HepG2 (cell line): ENCODE data around the gene BCAS3. TPM values are rescaled to one million over a fixed set of nuclear protein-coding genes. Genes with fewer than 3 reads are reported as not detected.
A peak's percentile ranks its signal among the peaks of the same experiment; 100 is the strongest.

Experiments used
- AHR ChIP-seq: IDR thresholded peaks from 2 replicates; pipeline ENCODE4 v1.6.1; 2018; ENCODE audit warnings: missing genetic modification reagents, missing compliant biosample characterization
- CBFB ChIP-seq: sonication (generic); formaldehyde crosslinking; IDR thresholded peaks from 2 replicates; pipeline ENCODE4 v1.4.0; 2020; ENCODE audit warnings: missing genetic modification reagents
- HBP1 ChIP-seq: IDR thresholded peaks from 2 replicates; pipeline ENCODE4 v1.6.1; 2016; ENCODE audit warnings: low read depth, control low read depth
- IKZF4 ChIP-seq: sonication (generic); formaldehyde crosslinking; IDR thresholded peaks from 2 replicates; pipeline ENCODE4 v1.5.1; 2020; ENCODE audit warnings: borderline replicate concordance, mild to moderate bottlenecking, low read depth, missing genetic modification reagents; ENCODE audit errors: not compliant biosample characterization
- JUN ChIP-seq: sonication (generic); formaldehyde crosslinking; IDR thresholded peaks from 2 replicates; pipeline ENCODE4 v1.4.0; 2020; ENCODE audit warnings: mild to moderate bottlenecking, missing genetic modification reagents
- PHF5A ChIP-seq: IDR thresholded peaks from one replicate; pipeline ENCODE4 v1.6.1; 2018; ENCODE audit warnings: low read depth, missing genetic modification reagents; ENCODE audit not compliant: unreplicated experiment
- RCOR2 ChIP-seq: IDR thresholded peaks from 2 replicates; pipeline ENCODE4 v1.6.1; 2016; ENCODE audit warnings: missing biosample characterization, missing genetic modification reagents
- SP1 ChIP-seq, 2 experiments: fragments of 450-650 bp in 1 of 2; sonication (generic) in 1 of 2; formaldehyde crosslinking in 1 of 2; IDR thresholded peaks; 2 replicates each; pipeline versions ENCODE4 v1.4.0 to v1.6.1; 2016 to 2020; ENCODE audit warnings: missing genetic modification reagents in 1 of 2
- SRY ChIP-seq: sonication (generic); formaldehyde crosslinking; IDR thresholded peaks from 2 replicates; pipeline ENCODE4 v1.8.0; 2022; ENCODE audit warnings: mild to moderate bottlenecking, missing genetic modification reagents
- U2AF2 ChIP-seq: fragments of 200-400 bp; formaldehyde crosslinking; IDR thresholded peaks from 2 replicates; pipeline ENCODE4 v1.6.1; 2017; ENCODE audit warnings: low read depth, mild to moderate bottlenecking, low read length
- ZNF138 ChIP-seq: sonication (generic); formaldehyde crosslinking; IDR thresholded peaks from 2 replicates; pipeline ENCODE4 v1.5.0; 2020; ENCODE audit warnings: mild to moderate bottlenecking, low read depth, missing genetic modification reagents
- ZNF407 ChIP-seq: sonication (generic); formaldehyde crosslinking; IDR thresholded peaks from one replicate; pipeline ENCODE4 v1.5.1; 2020; ENCODE audit warnings: mild to moderate bottlenecking, missing genetic modification reagents; ENCODE audit errors: not compliant biosample characterization
- ZNF513 ChIP-seq: sonication (generic); formaldehyde crosslinking; conservative IDR thresholded peaks from 2 replicates; pipeline ENCODE4 v1.5.0; 2020; ENCODE audit warnings: missing genetic modification reagents
- ZNF552 ChIP-seq: sonication (generic); formaldehyde crosslinking; IDR thresholded peaks from 2 replicates; pipeline ENCODE4 v1.9.0; 2022; ENCODE audit warnings: missing genetic modification reagents, mild to moderate bottlenecking, borderline replicate concordance
- ZNF777 ChIP-seq: sonication (generic); formaldehyde crosslinking; IDR thresholded peaks from 2 replicates; pipeline ENCODE4 v1.4.0; 2020; ENCODE audit warnings: missing genetic modification reagents
- polyA plus RNA-seq, 8 experiments: library from polyadenylated mRNA; depleted of rRNA in 3 of 8; stranded (reverse) in 7 of 8; unstranded in 1 of 8; fragments of >200 nt; fragmentation: Illumina TruSeq in 4 of 8; extraction: Trizol in 4 of 8; gene quantifications; 2 replicates each; pipeline versions ENCODE4 v1.2.1 to v1.2.3, GENCODE V29; 2011 to 2016; ENCODE audit warnings: low read depth in 4 of 8, missing spikeins in 1 of 8, mixed read lengths in 1 of 8; ENCODE audit not compliant: insufficient read depth in 1 of 8
- total RNA-seq, 5 experiments: library from RNA; depleted of rRNA; stranded (reverse); fragments of >200 nt; fragmentation: Illumina TruSeq; extraction: Trizol; gene quantifications; 2 replicates each; pipeline ENCODE4 v1.2.3, GENCODE V29; 2016; ENCODE audit warnings: low read depth in 1 of 5
- TF ChIP-seq, protein P1 (sequence below): sonication (generic); formaldehyde crosslinking; IDR thresholded peaks from 2 replicates; pipeline ENCODE4 v1.4.0; 2020; ENCODE audit warnings: mild to moderate bottlenecking, missing genetic modification reagents

Gene BCAS3
- total and polyA plus RNA-seq, 2 of the 13 experiments (the other 11 are each of a cell fraction or from before 2014, with no cell fraction given): 10.7 to 11.2 TPM

DNA sequence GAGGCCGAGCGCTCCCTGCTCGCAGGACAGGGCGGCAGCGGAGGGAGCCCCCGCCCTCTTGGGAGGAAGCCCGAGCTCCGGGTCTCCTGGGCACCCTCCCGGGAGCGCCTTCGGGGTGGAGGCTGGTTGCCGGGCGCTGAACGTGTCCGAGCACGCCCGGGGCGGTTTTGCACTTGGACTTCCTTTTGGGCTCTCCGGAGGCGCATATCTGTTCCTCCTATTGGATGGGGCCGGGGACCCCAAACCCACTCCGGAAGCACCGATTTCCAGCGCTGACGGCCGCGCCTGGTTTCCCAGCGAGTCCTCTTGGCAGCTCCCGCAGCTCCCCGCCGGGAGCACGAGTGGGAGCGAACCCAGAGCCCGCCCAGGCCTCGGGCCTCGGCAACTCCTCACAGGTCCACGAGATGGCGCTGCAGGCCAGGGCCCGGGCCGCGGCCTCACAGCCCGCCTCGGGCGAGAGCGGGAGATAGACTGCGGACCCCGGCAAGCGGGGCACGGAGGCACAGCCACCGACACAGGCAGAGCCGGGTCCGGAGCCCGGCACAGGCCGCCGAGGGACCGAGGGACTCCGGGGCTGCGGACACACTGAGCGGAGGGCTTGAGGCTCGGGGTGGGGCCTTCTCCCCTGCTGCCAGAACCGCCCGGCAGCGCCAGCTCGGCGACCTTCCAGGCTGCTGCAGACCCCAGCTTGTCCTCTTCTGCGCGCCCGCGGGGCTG is 734.6 kb downstream of the BCAS3 start (continued):
- TF ChIP-seq U2AF2 (no peak), ZNF552 (CRISPR knock-in tag) (peak; percentile 83; the same call in 1 of the 2 replicates), SRY (CRISPR knock-in tag) (peak; percentile 84; the same call in 1 of the 2 replicates), SP1 (IDR thresholded peaks at IDR 0.05) (no peak), SP1 (CRISPR knock-in tag; IDR thresholded peaks at IDR 0.05) (no peak; the same call in 1 of the 2 replicates), ZNF407 (peak; percentile 96), RCOR2 (CRISPR knock-in tag) (no peak), AHR (CRISPR knock-in tag) (peak; percentile 78; the same call in 1 of the 2 replicates), ZNF138 (0 out of 2 replicates have a peak, but pooled peaks have one; percentile 87), PHF5A (CRISPR knock-in tag) (peak; percentile 61), ZNF513 (CRISPR knock-in tag) (peak; percentile 15; the same call in 1 of the 2 replicates), CBFB (CRISPR knock-in tag) (no peak; the same call in none of the 2 replicates), ZNF777 (CRISPR knock-in tag) (no peak), HBP1 (CRISPR knock-in tag) (no peak), IKZF4 (no peak), JUN (CRISPR knock-in tag) (no peak)
- TF ChIP-seq, protein P1, sequence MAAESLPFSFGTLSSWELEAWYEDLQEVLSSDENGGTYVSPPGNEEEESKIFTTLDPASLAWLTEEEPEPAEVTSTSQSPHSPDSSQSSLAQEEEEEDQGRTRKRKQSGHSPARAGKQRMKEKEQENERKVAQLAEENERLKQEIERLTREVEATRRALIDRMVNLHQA (CRISPR knock-in tag): no peak
